KBM-7 (cell line): Measurements from ENCODE around the gene CUEDC1.
A peak's percentile ranks its signal among the peaks of the same experiment; 100 is the strongest.

Experiments
- DNase-seq: peaks from one replicate; pipeline ENCODE4 v3.0.0-alpha.2; 2015
- in situ Hi-C: fragments of 300-500 bp; cut with MboI; formaldehyde crosslinking; loops from 2 replicates; pipeline ENCODE4 v1.14.3; 2020; ENCODE audit warnings: low sequenced_read_pairs, low pct_unique_long_range_greater_than_20kb, mixed read lengths

CUEDC1 gene

GRCh38 chr17:57903961-57904360 is 51.3 kb downstream of the CUEDC1 start:
- in situ Hi-C loops = no loop called here

GRCh38 chr17:57902800-57903759 is 52.1 kb downstream of the CUEDC1 start:
- in situ Hi-C loops = no loop called here
- peak; percentile 72 for DNase-seq

More at GRCh38 chr17:57903961-57904360, 51.3 kb downstream of the CUEDC1 start:
- DNase-seq = no peak

- no peak for DNase-seq
- in situ Hi-C loops = no loop called here
Measured at GRCh38 chr17:57902117-57902799, 53.0 kb downstream of the CUEDC1 start.

- no peak for DNase-seq
- in situ Hi-C loops = no loop called here
Measured at GRCh38 chr17:57900991-57901743, 54.0 kb downstream of the CUEDC1 start.

GRCh38 chr17:57899822-57900221 is 55.4 kb downstream of the CUEDC1 start:
- DNase-seq = no peak
- in situ Hi-C loops = no loop called here

- DNase-seq = no peak
- in situ Hi-C loops = no loop called here
Measured at GRCh38 chr17:57899391-57899790, 55.8 kb downstream of the CUEDC1 start.

GRCh38 chr17:57898487-57899311 is 56.5 kb downstream of the CUEDC1 start:
- in situ Hi-C loops = no loop called here
- no peak for DNase-seq

- in situ Hi-C loops = no loop called here
- DNase-seq = no peak
Measured at GRCh38 chr17:57895382-57896060, 59.7 kb downstream of the CUEDC1 start.

GRCh38 chr17:57894848-57895247 is 60.4 kb downstream of the CUEDC1 start:
- in situ Hi-C loops = no loop called here
- no peak for DNase-seq

GRCh38 chr17:57892820-57893595 is 62.2 kb downstream of the CUEDC1 start:
- in situ Hi-C loops = no loop called here
- peak; percentile 80 for DNase-seq

- peak; percentile 83 for DNase-seq
- in situ Hi-C loops = no loop called here
Measured at GRCh38 chr17:57892146-57892819, 62.9 kb downstream of the CUEDC1 start.

GRCh38 chr17:57890857-57891232 is 64.4 kb downstream of the CUEDC1 start:
- no peak for DNase-seq
- in situ Hi-C loops = no loop called here

- in situ Hi-C loops = no loop called here
- DNase-seq = no peak
Measured at GRCh38 chr17:57889892-57890856, 65.0 kb downstream of the CUEDC1 start.

- DNase-seq = no peak
- in situ Hi-C loops = no loop called here
Measured at GRCh38 chr17:57889252-57889651, 66.0 kb downstream of the CUEDC1 start.

GRCh38 chr17:57888311-57889216 is 66.6 kb downstream of the CUEDC1 start:
- in situ Hi-C loops = no loop called here
- no peak for DNase-seq
